Caco-2 (cell line): Measurements from ENCODE around the gene HIPK2. TPM values are rescaled to one million over a fixed set of nuclear protein-coding genes. Genes with fewer than 3 reads are reported as not detected.

ENCODE experiments used
- BruUV-seq: library from RNA; stranded (reverse); fragments of 400-500 nt; replicated peaks from 2 replicates; lab custom pipeline; 2021; lab: Mats Ljungman, UMichigan
- CTCF ChIA-PET: fragments of 300-600 bp; sonication (Branson Sonifier 250); formaldehyde crosslinking; loops from one replicate; lab custom pipeline; 2022; ENCODE audit warnings: antibody characterized with exemption; lab: Charles Lee
- POLR2A ChIA-PET: fragments of 300-600 bp; sonication (Branson Sonifier 250); formaldehyde crosslinking; loops from one replicate; lab custom pipeline; 2022; ENCODE audit warnings: antibody characterized with exemption; lab: Charles Lee
- DNase-seq, 2 experiments: peaks; one replicate each; pipeline versions ENCODE4 v3.0.0 to v3.0.0-alpha.2; 2020 to 2022
- H3K27me3 ChIP-seq: replicated peaks from 2 replicates; pipeline ENCODE4 v1.6.0; 2011; ENCODE audit warnings: low read length; ENCODE audit not compliant: control insufficient read depth, insufficient read depth
- H3K36me3 ChIP-seq: 2 replicates; pipeline ENCODE4 v1.5.1; 2011; ENCODE audit warnings: low read length; ENCODE audit not compliant: control insufficient read depth, insufficient read depth
- H3K4me1 ChIP-seq: fragments of 250-450 bp; sonication (Bioruptor Pico); 2 replicates; pipeline ENCODE4 v1.5.1; 2020; ENCODE audit warnings: mild to moderate bottlenecking
- H3K4me3 ChIP-seq: 2 replicates; pipeline ENCODE4 v1.5.1; 2011; ENCODE audit warnings: low read depth, mild to moderate bottlenecking, control low read depth, low read length
- H3K9me3 ChIP-seq: fragments of 250-450 bp; sonication (Bioruptor Pico); 2 replicates; pipeline ENCODE4 v1.5.1; 2020; ENCODE audit warnings: mild to moderate bottlenecking, moderate library complexity
- H3K27ac Mint-ChIP-seq: one replicate; pipeline ENCODE4 v1.8.0; 2022; ENCODE audit warnings: mixed read lengths; ENCODE audit not compliant: unreplicated experiment
- H3K27me3 Mint-ChIP-seq: one replicate; pipeline ENCODE4 v1.8.0; 2022; ENCODE audit warnings: mixed read lengths; ENCODE audit not compliant: insufficient read depth, unreplicated experiment
- H3K36me3 Mint-ChIP-seq: one replicate; pipeline ENCODE4 v1.8.0; 2022; ENCODE audit warnings: mild to moderate bottlenecking, mixed read lengths; ENCODE audit not compliant: insufficient read depth, unreplicated experiment
- H3K4me1 Mint-ChIP-seq: one replicate; pipeline ENCODE4 v1.8.0; 2022; ENCODE audit warnings: low read depth, mixed read lengths; ENCODE audit not compliant: unreplicated experiment
- H3K4me3 Mint-ChIP-seq: one replicate; pipeline ENCODE4 v1.8.0; 2022; ENCODE audit warnings: mild to moderate bottlenecking, moderate library complexity, mixed read lengths; ENCODE audit not compliant: unreplicated experiment
- H3K9me3 Mint-ChIP-seq: one replicate; pipeline ENCODE4 v1.8.0; 2022; ENCODE audit warnings: mixed read lengths; ENCODE audit not compliant: unreplicated experiment
- intact Hi-C: fragments of 100-400 bp; cut with micrococcal nuclease; formaldehyde crosslinking; loops from one replicate; pipeline ENCODE4 v1.10.0; 2022; ENCODE audit not compliant: unreplicated experiment
- total RNA-seq: library from RNA; stranded (reverse); gene quantifications from 2 replicates; pipeline ENCODE4 v1.2.3, GENCODE V29; 2022
- TF ChIP-seq, protein P1 (sequence below), 2 experiments: fragments of 200-600 bp in 1 of 2; IDR thresholded peaks; 1 replicate in 1 of 2; 2 replicates in 1 of 2; pipeline versions ENCODE4 v1.5.1 to v1.8.0; 2011 to 2022; ENCODE audit warnings: antibody characterized with exemption in 1 of 2, control low read depth in 1 of 2, inconsistent platforms in 1 of 2, low read depth in 1 of 2, low read length in 1 of 2, mild to moderate bottlenecking in 1 of 2, moderate library complexity in 1 of 2; ENCODE audit not compliant: insufficient read depth in 1 of 2, severe bottlenecking in 1 of 2, unreplicated experiment in 1 of 2

HIPK2 gene
- total RNA-seq, 1 experiment from 2014 or later = 42.8 TPM

DNA sequence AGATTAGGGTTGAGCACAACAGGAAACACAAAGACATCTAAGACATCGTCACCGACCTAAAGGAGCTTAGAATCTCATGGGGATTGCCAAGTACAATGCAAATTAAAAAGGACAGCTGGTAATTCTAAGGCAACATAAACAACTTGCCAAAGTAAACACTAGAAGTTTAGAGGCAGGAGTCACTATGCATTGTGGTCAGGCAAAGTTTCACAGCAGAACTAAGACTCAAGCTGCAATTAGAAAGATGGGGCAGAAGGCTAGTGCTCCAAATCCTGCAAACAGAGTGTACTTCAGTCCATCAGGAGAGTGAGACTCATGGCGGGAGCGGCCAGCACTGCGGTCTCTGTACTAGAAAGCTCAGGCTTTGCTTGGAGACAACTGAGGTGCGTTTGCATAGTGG, 52.7 kb downstream of the HIPK2 start:
- intact Hi-C loops = no loop called here
- H3K27ac Mint-ChIP-seq = no peak overlapping the region
- peaks cover 7% of the 10 kb centered on the region for H3K36me3 Mint-ChIP-seq
- H3K9me3 Mint-ChIP-seq = no peaks in the 10 kb centered on the region
- Histone ChIP-seq H3K4me1 (peaks cover 4% of the 10 kb centered on the region; the same call in 1 of the 2 replicates), H3K27me3 (no peaks in the 10 kb centered on the region), H3K4me3 (no peak overlapping the region), H3K9me3 (no peaks in the 10 kb centered on the region), H3K36me3 (no peaks in the 10 kb centered on the region; the same call in 1 of the 2 replicates)
- no TSS peak for BruUV-seq
- ChIA-PET CTCF (interaction anchor here (0.6 kb wide), 1 partner anchor 121 kb away, joined by 7 read pairs; no protein-coding TSS in a partner anchor), POLR2A (no interaction called here)
- DNase-seq = no peak
- TF ChIP-seq, protein P1, sequence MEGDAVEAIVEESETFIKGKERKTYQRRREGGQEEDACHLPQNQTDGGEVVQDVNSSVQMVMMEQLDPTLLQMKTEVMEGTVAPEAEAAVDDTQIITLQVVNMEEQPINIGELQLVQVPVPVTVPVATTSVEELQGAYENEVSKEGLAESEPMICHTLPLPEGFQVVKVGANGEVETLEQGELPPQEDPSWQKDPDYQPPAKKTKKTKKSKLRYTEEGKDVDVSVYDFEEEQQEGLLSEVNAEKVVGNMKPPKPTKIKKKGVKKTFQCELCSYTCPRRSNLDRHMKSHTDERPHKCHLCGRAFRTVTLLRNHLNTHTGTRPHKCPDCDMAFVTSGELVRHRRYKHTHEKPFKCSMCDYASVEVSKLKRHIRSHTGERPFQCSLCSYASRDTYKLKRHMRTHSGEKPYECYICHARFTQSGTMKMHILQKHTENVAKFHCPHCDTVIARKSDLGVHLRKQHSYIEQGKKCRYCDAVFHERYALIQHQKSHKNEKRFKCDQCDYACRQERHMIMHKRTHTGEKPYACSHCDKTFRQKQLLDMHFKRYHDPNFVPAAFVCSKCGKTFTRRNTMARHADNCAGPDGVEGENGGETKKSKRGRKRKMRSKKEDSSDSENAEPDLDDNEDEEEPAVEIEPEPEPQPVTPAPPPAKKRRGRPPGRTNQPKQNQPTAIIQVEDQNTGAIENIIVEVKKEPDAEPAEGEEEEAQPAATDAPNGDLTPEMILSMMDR (IDR thresholded peaks at IDR 0.05; ENCODE audit: insufficient read depth in 1 of 2, low read depth in 1 of 2, low read length in 1 of 2, severe bottlenecking in 1 of 2, unreplicated experiment in 1 of 2) = no peak
- H3K4me1 Mint-ChIP-seq = no peaks in the 10 kb centered on the region
- no peak overlapping the region for H3K4me3 Mint-ChIP-seq
- no peaks in the 10 kb centered on the region for H3K27me3 Mint-ChIP-seq

DNA sequence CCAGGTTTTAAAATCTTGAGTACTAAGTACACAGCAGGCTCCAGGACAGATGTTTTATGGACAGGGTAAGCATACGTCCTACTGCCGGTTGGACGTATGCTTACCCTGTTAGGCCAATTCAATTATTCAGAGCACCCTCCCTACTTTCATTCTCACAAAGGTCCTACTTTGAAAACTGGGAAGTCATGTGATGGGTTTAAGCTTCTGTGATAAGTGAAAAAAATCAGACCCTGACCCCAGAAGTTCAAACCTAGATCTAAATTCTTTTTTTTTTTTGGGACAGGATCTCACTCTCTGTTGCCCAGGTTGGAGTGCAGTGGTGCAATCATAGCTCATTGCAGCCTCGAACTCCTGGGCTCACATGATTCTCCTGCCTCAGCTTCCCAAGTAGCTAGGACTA, 55.2 kb downstream of the HIPK2 start:
- Histone ChIP-seq H3K36me3 (no peaks in the 10 kb centered on the region), H3K9me3 (no peaks in the 10 kb centered on the region), H3K27me3 (no peaks in the 10 kb centered on the region), H3K4me3 (no peak overlapping the region), H3K4me1 (peaks cover 4% of the 10 kb centered on the region; the same call in 1 of the 2 replicates)
- Mint-ChIP-seq H3K4me1 (no peaks in the 10 kb centered on the region), H3K4me3 (no peak overlapping the region), H3K27me3 (no peaks in the 10 kb centered on the region), H3K27ac (no peak overlapping the region), H3K36me3 (no peaks in the 10 kb centered on the region), H3K9me3 (no peaks in the 10 kb centered on the region)
- intact Hi-C loops = no loop called here
- ChIA-PET POLR2A (no interaction called here), CTCF (no interaction called here)
- TF ChIP-seq, protein P1 (IDR thresholded peaks at IDR 0.05; ENCODE audit: insufficient read depth in 1 of 2, low read depth in 1 of 2, low read length in 1 of 2, severe bottlenecking in 1 of 2, unreplicated experiment in 1 of 2) = no peak
- BruUV-seq = no TSS peak
- DNase-seq = no peak

DNA sequence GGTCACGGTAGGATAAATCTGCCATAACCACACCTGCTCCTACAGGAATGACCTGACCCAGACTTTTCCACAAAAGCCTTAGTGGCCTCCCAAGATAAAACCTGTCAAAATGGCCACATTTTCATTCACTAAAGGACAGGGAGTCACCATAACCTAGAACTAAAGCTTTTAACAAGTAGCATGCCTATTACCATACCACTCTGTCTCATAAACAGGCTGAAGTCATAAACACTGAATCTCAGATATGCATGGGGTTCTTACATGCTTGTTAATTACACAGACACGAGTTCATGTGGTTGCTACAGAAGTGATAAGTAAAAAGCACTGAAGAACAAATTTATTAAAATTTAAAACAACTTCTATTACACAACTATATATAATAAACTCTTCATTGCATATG, 56.0 kb downstream of the HIPK2 start:
- ChIA-PET CTCF (no interaction called here), POLR2A (no interaction called here)
- Mint-ChIP-seq H3K27ac (no peak overlapping the region), H3K36me3 (no peaks in the 10 kb centered on the region), H3K27me3 (no peaks in the 10 kb centered on the region), H3K4me3 (no peak overlapping the region), H3K9me3 (no peaks in the 10 kb centered on the region), H3K4me1 (no peaks in the 10 kb centered on the region)
- Histone ChIP-seq H3K9me3 (no peaks in the 10 kb centered on the region), H3K27me3 (no peaks in the 10 kb centered on the region), H3K4me1 (peaks cover 4% of the 10 kb centered on the region; the same call in 1 of the 2 replicates), H3K4me3 (no peak overlapping the region), H3K36me3 (no peaks in the 10 kb centered on the region)
- intact Hi-C loops = no loop called here
- DNase-seq = no peak
- TF ChIP-seq, protein P1 (IDR thresholded peaks at IDR 0.05; ENCODE audit: insufficient read depth in 1 of 2, low read depth in 1 of 2, low read length in 1 of 2, severe bottlenecking in 1 of 2, unreplicated experiment in 1 of 2) = no peak
- BruUV-seq = no TSS peak
